ENCODE results near the gene SCYGR4. TPM values are rescaled to one million over a fixed set of nuclear protein-coding genes. Genes with fewer than 3 reads are reported as not detected.

The SCYGR4 gene
- polyA plus RNA-seq, 3 donors, result not detected

- Histone ChIP-seq H3K27ac (ENCODE audit: low read depth in 1 of 2, low read length in 2 of 2) (no peak overlapping the region), H3K79me2 (ENCODE audit: insufficient read depth, low read length) (no peaks in the 10 kb centered on the region), H3K9ac (ENCODE audit: insufficient read depth, low read length, poor library complexity, severe bottlenecking) (no peak overlapping the region), H3K36me3 (replicated peaks in 1 of 2; ENCODE audit: control insufficient read depth in 1 of 2, insufficient read depth in 2 of 2, low read length in 2 of 2) (no peaks in the 10 kb centered on the region), H3K27me3 (ENCODE audit: control insufficient read depth in 2 of 2, insufficient read depth in 2 of 2, low read length in 2 of 2) (no peaks in the 10 kb centered on the region), H3K4me3 (replicated peaks in 1 of 3; ENCODE audit: low read depth in 2 of 3, low read length in 3 of 3) (no peak overlapping the region), H3K4me1 (ENCODE audit: control insufficient read depth in 1 of 2, insufficient read depth in 2 of 2, low read length in 2 of 2) (no peaks in the 10 kb centered on the region), H2AFZ (ENCODE audit: insufficient read depth, low read depth, low read length, poor library complexity, severe bottlenecking) (no peak overlapping the region), H4K20me1 (ENCODE audit: insufficient read depth, low read length) (no peaks in the 10 kb centered on the region), H3K9me3 (replicated peaks in 1 of 2; ENCODE audit: control insufficient read depth in 1 of 2, insufficient read depth in 1 of 2, low read length in 2 of 2) (no peaks in the 10 kb centered on the region), H3K4me2 (replicated peaks; ENCODE audit: extremely low read depth, low read length, poor library complexity, severe bottlenecking) (no peak overlapping the region)
- H3K4me1 Mint-ChIP-seq, result peaks cover 2% of the 10 kb centered on the region
- no peaks in the 10 kb centered on the region for H3K36me3 Mint-ChIP-seq
- no peak overlapping the region for H3K4me3 Mint-ChIP-seq
- peak; percentile 20 to 75 (median 57) for DNase-seq
- TF ChIP-seq CTCF (IDR thresholded peaks at IDR 0.05), result no peak
- peaks cover 3 to 17% (median 6%) of the 10 kb centered on the region in 3 donors for H3K27me3 Mint-ChIP-seq (ENCODE audit: low read depth in 3 of 3)
- no peaks in the 10 kb centered on the region for H3K9me3 Mint-ChIP-seq
- intact Hi-C loops (cut with micrococcal nuclease), result loop anchor here (5.0 to 10.0 kb wide), 2 partner anchors 207 to 209 kb away; no protein-coding TSS in a partner anchor
- H3K27ac Mint-ChIP-seq, result no peak overlapping the region
- 0% methylated on average over 1 of the region's 1 CpG for WGBS (ENCODE audit: insufficient coverage)
Observed at GRCh38 chr2:227655454-227655853, 38.2 kb downstream of the SCYGR4 start.

GRCh38 chr2:227657199-227657845 is 40.0 kb downstream of the SCYGR4 start:
- peak overlapping the region in 1 of 7 donors; percentile 79 for H3K27ac Mint-ChIP-seq
- no peaks in the 10 kb centered on the region for H3K27me3 ChIP-seq (ENCODE audit: control insufficient read depth in 2 of 2, insufficient read depth in 2 of 2, low read length in 2 of 2)
- WGBS (ENCODE audit: insufficient coverage), result 67% methylated on average over 1 of the region's 8 CpGs
- H3K36me3 Mint-ChIP-seq, result no peaks in the 10 kb centered on the region
- no peak overlapping the region for H3K9ac ChIP-seq (ENCODE audit: insufficient read depth, low read length, poor library complexity, severe bottlenecking)
- H2AFZ ChIP-seq (ENCODE audit: insufficient read depth, low read depth, low read length, poor library complexity, severe bottlenecking), result no peak overlapping the region
- no peaks in the 10 kb centered on the region for H3K4me1 ChIP-seq (ENCODE audit: control insufficient read depth in 1 of 2, insufficient read depth in 2 of 2, low read length in 2 of 2)
- H3K9me3 Mint-ChIP-seq, result no peaks in the 10 kb centered on the region
- no peak overlapping the region for H3K4me2 ChIP-seq (replicated peaks; ENCODE audit: extremely low read depth, low read length, poor library complexity, severe bottlenecking)
- peaks cover 2% of the 10 kb centered on the region for H3K4me1 Mint-ChIP-seq
- no peak overlapping the region for H3K27ac ChIP-seq (ENCODE audit: low read depth in 1 of 2, low read length in 2 of 2)
- intact Hi-C loops (cut with micrococcal nuclease), result loop anchor here (5.0 to 10.0 kb wide), 2 partner anchors 205 to 207 kb away; no protein-coding TSS in a partner anchor
- no peak for DNase-seq
- H4K20me1 ChIP-seq (ENCODE audit: insufficient read depth, low read length), result no peaks in the 10 kb centered on the region
- H3K27me3 Mint-ChIP-seq (ENCODE audit: low read depth in 3 of 3), result peaks cover 3 to 12% (median 6%) of the 10 kb centered on the region in 3 donors
- no peak for TF ChIP-seq CTCF (IDR thresholded peaks at IDR 0.05)
- H3K4me3 ChIP-seq (replicated peaks in 1 of 3; ENCODE audit: low read depth in 2 of 3, low read length in 3 of 3), result no peak overlapping the region
- H3K9me3 ChIP-seq (replicated peaks in 1 of 2; ENCODE audit: control insufficient read depth in 1 of 2, insufficient read depth in 1 of 2, low read length in 2 of 2), result no peaks in the 10 kb centered on the region
- H3K36me3 ChIP-seq (replicated peaks in 1 of 2; ENCODE audit: control insufficient read depth in 1 of 2, insufficient read depth in 2 of 2, low read length in 2 of 2), result no peaks in the 10 kb centered on the region
- no peaks in the 10 kb centered on the region for H3K79me2 ChIP-seq (ENCODE audit: insufficient read depth, low read length)
- H3K4me3 Mint-ChIP-seq, result no peak overlapping the region
